Mesenchymal stem cell (in vitro differentiated cells and primary cell): ENCODE measurements around the gene DGKG.

Source experiments
- DNase-seq: peaks from one replicate; pipeline ENCODE4 v3.0.0-alpha.2; 2013
- H2AFZ ChIP-seq: one replicate; pipeline ENCODE4 v1.6.1; 2013; ENCODE audit warnings: low read depth, mild to moderate bottlenecking, control low read depth, inconsistent platforms, low read length, moderate library complexity
- H2AK5ac ChIP-seq: 2 replicates; pipeline ENCODE4 v1.6.1; 2013; ENCODE audit warnings: low read length, moderate library complexity, mild to moderate bottlenecking, inconsistent platforms; ENCODE audit not compliant: severe bottlenecking
- H2BK120ac ChIP-seq: one replicate; pipeline ENCODE4 v1.6.1; 2013; ENCODE audit warnings: low read depth, mild to moderate bottlenecking, inconsistent platforms, low read length, moderate library complexity
- H2BK12ac ChIP-seq, 2 experiments: one replicate each; pipeline ENCODE4 v1.6.1; 2013; ENCODE audit warnings: inconsistent platforms in 2 of 2, low read length in 2 of 2, mild to moderate bottlenecking in 2 of 2, moderate library complexity in 2 of 2, control low read depth in 1 of 2
- H2BK15ac ChIP-seq: one replicate; pipeline ENCODE4 v1.6.1; 2013; ENCODE audit warnings: mild to moderate bottlenecking, low read depth, inconsistent platforms; ENCODE audit not compliant: poor library complexity, severe bottlenecking
- H2BK5ac ChIP-seq: 2 replicates; pipeline ENCODE4 v1.6.1; 2013; ENCODE audit warnings: low read depth, mild to moderate bottlenecking, low read length, control low read depth, inconsistent platforms; ENCODE audit not compliant: poor library complexity, severe bottlenecking
- H3K14ac ChIP-seq, 2 experiments: one replicate each; pipeline ENCODE4 v1.6.1; 2013; ENCODE audit warnings: inconsistent platforms in 2 of 2, low read length in 2 of 2, control low read depth in 1 of 2, mild to moderate bottlenecking in 1 of 2, moderate library complexity in 1 of 2
- H3K18ac ChIP-seq, 2 experiments: one replicate each; pipeline ENCODE4 v1.6.1; 2013; ENCODE audit warnings: inconsistent platforms in 2 of 2, low read length in 2 of 2, control low read depth in 1 of 2, low read depth in 1 of 2, mild to moderate bottlenecking in 1 of 2
- H3K23ac ChIP-seq, 2 experiments: one replicate each; pipeline ENCODE4 v1.6.1; 2013; ENCODE audit warnings: inconsistent platforms in 2 of 2, low read length in 2 of 2, mild to moderate bottlenecking in 2 of 2, moderate library complexity in 2 of 2, control low read depth in 1 of 2
- H3K27ac ChIP-seq: 2 replicates; pipeline ENCODE4 v1.5.1; 2013; ENCODE audit warnings: mild to moderate bottlenecking, moderate library complexity, low read length, control low read depth, inconsistent platforms; ENCODE audit not compliant: poor library complexity, severe bottlenecking
- H3K27me3 ChIP-seq, 2 experiments: 2 replicates each; pipeline versions ENCODE4 v1.6.1 to v1.7.0; 2013; ENCODE audit warnings: low read length in 2 of 2, mild to moderate bottlenecking in 2 of 2, moderate library complexity in 2 of 2, control low read depth in 1 of 2, inconsistent platforms in 1 of 2; ENCODE audit not compliant: control insufficient read depth in 1 of 2, insufficient read depth in 1 of 2
- H3K36me3 ChIP-seq, 2 experiments: 2 replicates each; pipeline versions ENCODE4 v1.6.1 to v1.7.0; 2013; ENCODE audit warnings: low read length in 2 of 2, control low read depth in 1 of 2, inconsistent platforms in 1 of 2, low read depth in 1 of 2, mild to moderate bottlenecking in 1 of 2; ENCODE audit not compliant: insufficient read depth in 2 of 2, control insufficient read depth in 1 of 2
- H3K4ac ChIP-seq, 2 experiments: one replicate each; pipeline ENCODE4 v1.6.1; 2013; ENCODE audit warnings: inconsistent platforms in 2 of 2, low read length in 2 of 2, mild to moderate bottlenecking in 2 of 2, moderate library complexity in 2 of 2, control low read depth in 1 of 2, low read depth in 1 of 2
- H3K4me1 ChIP-seq: 2 replicates; pipeline ENCODE4 v1.6.1; 2013; ENCODE audit warnings: low read depth, low read length, control low read depth; ENCODE audit not compliant: control insufficient read depth, insufficient read depth
- H3K4me2 ChIP-seq: 2 replicates; pipeline ENCODE4 v1.6.1; 2013; ENCODE audit warnings: low read length, mild to moderate bottlenecking, inconsistent platforms; ENCODE audit not compliant: poor library complexity, severe bottlenecking
- H3K4me3 ChIP-seq, 2 experiments: 2 replicates each; pipeline versions ENCODE4 v1.5.1 to v1.7.0; 2013; ENCODE audit warnings: low read length in 2 of 2, mild to moderate bottlenecking in 2 of 2, control low read depth in 1 of 2, low read depth in 1 of 2; ENCODE audit not compliant: insufficient read depth in 1 of 2
- H3K79me1 ChIP-seq: replicated peaks from 2 replicates; pipeline ENCODE4 v1.6.1; 2013; ENCODE audit warnings: mild to moderate bottlenecking, control low read depth, low read length, inconsistent platforms; ENCODE audit not compliant: poor library complexity, severe bottlenecking
- H3K9ac ChIP-seq: 2 replicates; pipeline ENCODE4 v1.7.0; 2013; ENCODE audit warnings: mild to moderate bottlenecking, low read length, moderate library complexity
- H3K9me3 ChIP-seq: 2 replicates; pipeline ENCODE4 v1.7.0; 2013; ENCODE audit warnings: mild to moderate bottlenecking, low read length; ENCODE audit not compliant: control insufficient read depth
- H4K8ac ChIP-seq: one replicate; pipeline ENCODE4 v1.6.1; 2013; ENCODE audit warnings: inconsistent platforms, mild to moderate bottlenecking, low read length, moderate library complexity
- H4K91ac ChIP-seq: one replicate; pipeline ENCODE4 v1.6.1; 2013; ENCODE audit warnings: mild to moderate bottlenecking, low read length, inconsistent platforms
- WGBS: methylation state at CpG from one replicate; pipeline ENCODE4 v1.1.7; 2013; ENCODE audit warnings: mixed read lengths; 5-methylcytosine and 5-hydroxymethylcytosine counted together

The DGKG gene

DNA sequence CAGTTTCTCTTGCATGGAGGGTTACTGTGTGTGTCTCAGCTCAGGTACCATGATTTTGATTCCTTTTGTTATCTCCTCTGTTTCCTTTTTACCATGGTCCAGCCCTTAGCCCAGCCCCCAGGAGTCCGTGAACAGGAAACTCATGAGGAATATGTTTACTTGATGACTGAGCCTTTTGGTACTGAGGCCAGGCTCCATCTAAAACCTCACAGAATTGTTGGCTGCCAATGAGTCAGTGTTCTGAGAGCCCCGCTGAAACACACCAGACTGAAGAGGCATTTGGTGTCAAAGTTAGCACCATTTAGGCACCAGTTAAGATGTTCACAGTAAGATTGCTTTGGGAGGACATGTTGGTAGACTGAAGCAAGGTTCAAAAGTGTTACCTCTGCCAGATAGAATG lies 80.9 kb downstream of the DGKG start:
- no peak overlapping the region for H2AFZ ChIP-seq
- 0% methylated on average over 2 of the region's 2 CpGs for WGBS
- no peak overlapping the region for H3K4ac ChIP-seq
- H3K79me1 ChIP-seq, result no peaks in the 10 kb centered on the region
- no peak overlapping the region for H4K8ac ChIP-seq
- H2BK12ac ChIP-seq, result no peak overlapping the region
- H3K27me3 ChIP-seq, result peaks cover 0 to 13% of the 10 kb centered on the region in 2 experiments
- DNase-seq, result peak; percentile 77
- H2BK15ac ChIP-seq, result no peak overlapping the region
- no peak overlapping the region for H3K14ac ChIP-seq
- no peaks in the 10 kb centered on the region for H3K36me3 ChIP-seq
- H3K4me2 ChIP-seq, result no peak overlapping the region
- H3K9me3 ChIP-seq, result no peaks in the 10 kb centered on the region
- H3K9ac ChIP-seq, result peak overlapping the region; percentile 37
- H2AK5ac ChIP-seq, result no peak overlapping the region
- no peak overlapping the region for H2BK120ac ChIP-seq
- no peak overlapping the region for H3K27ac ChIP-seq
- no peak overlapping the region for H4K91ac ChIP-seq
- H3K23ac ChIP-seq, result no peak overlapping the region
- peak overlapping the region in 1 of 2 experiments; percentile 24 for H3K18ac ChIP-seq
- H2BK5ac ChIP-seq, result no peak overlapping the region
- H3K4me3 ChIP-seq, result peak overlapping the region in 1 of 2 experiments; percentile 23
- H3K4me1 ChIP-seq, result peaks cover 3% of the 10 kb centered on the region

GRCh38 chr3:186280737-186281136 lies 81.3 kb downstream of the DGKG start:
- H4K91ac ChIP-seq, result no peak overlapping the region
- DNase-seq, result peak; percentile 19
- no peak overlapping the region for H2BK120ac ChIP-seq
- no peak overlapping the region for H3K27ac ChIP-seq
- WGBS, result 75% methylated on average over 3 of the region's 3 CpGs
- peak overlapping the region in 1 of 2 experiments; percentile 23 for H3K4me3 ChIP-seq
- H4K8ac ChIP-seq, result no peak overlapping the region
- no peaks in the 10 kb centered on the region for H3K36me3 ChIP-seq
- H2BK15ac ChIP-seq, result no peak overlapping the region
- H3K9me3 ChIP-seq, result no peaks in the 10 kb centered on the region
- peaks cover 3% of the 10 kb centered on the region for H3K4me1 ChIP-seq
- no peak overlapping the region for H3K14ac ChIP-seq
- H3K79me1 ChIP-seq, result no peaks in the 10 kb centered on the region
- H3K27me3 ChIP-seq, result peaks cover 0 to 13% of the 10 kb centered on the region in 2 experiments
- no peak overlapping the region for H3K23ac ChIP-seq
- no peak overlapping the region for H2AK5ac ChIP-seq
- H2AFZ ChIP-seq, result no peak overlapping the region
- H3K4ac ChIP-seq, result no peak overlapping the region
- H3K4me2 ChIP-seq, result no peak overlapping the region
- H2BK12ac ChIP-seq, result peak overlapping the region in 1 of 2 experiments; percentile 85
- H3K18ac ChIP-seq, result peak overlapping the region in 1 of 2 experiments; percentile 5
- H3K9ac ChIP-seq, result peak overlapping the region; percentile 37
- no peak overlapping the region for H2BK5ac ChIP-seq

GRCh38 chr3:186277268-186277909 lies 84.6 kb downstream of the DGKG start:
- WGBS, result 53% methylated on average over 8 of the region's 10 CpGs
- Histone ChIP-seq H2BK5ac (no peak overlapping the region), H2BK120ac (no peak overlapping the region), H2AK5ac (no peak overlapping the region), H3K9me3 (no peaks in the 10 kb centered on the region), H2BK15ac (no peak overlapping the region), H3K27ac (no peak overlapping the region), H3K36me3 (no peaks in the 10 kb centered on the region), H3K79me1 (no peaks in the 10 kb centered on the region), H3K27me3 (peaks cover 1 to 13% of the 10 kb centered on the region in 2 experiments), H3K4ac (no peak overlapping the region), H3K18ac (no peak overlapping the region), H4K8ac (no peak overlapping the region), H2BK12ac (no peak overlapping the region), H3K4me3 (no peak overlapping the region), H3K14ac (no peak overlapping the region), H3K9ac (peak overlapping the region; percentile 6), H2AFZ (no peak overlapping the region), H3K4me2 (no peak overlapping the region), H3K4me1 (no peaks in the 10 kb centered on the region), H4K91ac (no peak overlapping the region), H3K23ac (no peak overlapping the region)
- DNase-seq, result peak; percentile 55

DNA sequence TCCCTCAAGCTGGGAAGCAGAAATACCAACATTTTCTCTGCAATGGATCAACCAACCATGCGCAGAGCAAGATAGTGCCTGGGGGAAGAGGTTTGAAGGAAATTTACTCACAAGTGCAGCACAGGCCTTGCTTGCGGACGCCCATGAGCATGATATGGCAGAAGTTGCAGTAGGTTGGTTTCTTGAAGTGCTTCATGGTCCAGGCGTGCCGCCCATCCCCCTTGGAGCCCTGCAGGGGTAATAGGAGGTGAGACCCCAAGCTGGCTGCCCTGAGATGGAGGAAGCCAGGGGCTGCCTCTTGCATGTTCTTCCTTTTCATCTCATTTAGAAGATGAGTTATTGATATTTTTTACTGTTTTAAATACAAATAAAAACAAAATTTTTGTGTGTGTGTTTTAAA lies 86.6 kb downstream of the DGKG start:
- Histone ChIP-seq H2AFZ (no peak overlapping the region), H2BK12ac (no peak overlapping the region), H3K23ac (no peak overlapping the region), H3K4ac (no peak overlapping the region), H3K36me3 (no peaks in the 10 kb centered on the region), H3K9me3 (no peaks in the 10 kb centered on the region), H3K9ac (no peak overlapping the region), H4K8ac (no peak overlapping the region), H2BK120ac (no peak overlapping the region), H3K14ac (no peak overlapping the region), H2BK15ac (no peak overlapping the region), H3K27ac (no peak overlapping the region), H2AK5ac (no peak overlapping the region), H3K18ac (no peak overlapping the region), H3K79me1 (no peaks in the 10 kb centered on the region), H3K4me1 (no peaks in the 10 kb centered on the region), H3K27me3 (peaks cover 15 to 25% of the 10 kb centered on the region in 2 experiments), H2BK5ac (no peak overlapping the region), H3K4me2 (no peak overlapping the region), H3K4me3 (no peak overlapping the region), H4K91ac (no peak overlapping the region)
- 94% methylated on average over 5 of the region's 5 CpGs for WGBS
- no peak for DNase-seq
